IPS-18a (cell line): ENCODE results near the gene SOX30.
A peak's percentile ranks its signal among the peaks of the same experiment; 100 is the strongest.
"Not testable (repeated sequence)": the region's sequence is repeated elsewhere in the genome, so short reads cannot be mapped to it uniquely, and the experiment has no call there.

Source experiments
- H3K27ac ChIP-seq: one replicate; pipeline ENCODE4 v1.5.1; 2013; ENCODE audit warnings: low read length
- H3K27me3 ChIP-seq: one replicate; pipeline ENCODE4 v1.6.1; 2013; ENCODE audit warnings: mild to moderate bottlenecking, low read length; ENCODE audit not compliant: control insufficient read depth, insufficient read depth
- H3K36me3 ChIP-seq: one replicate; pipeline ENCODE4 v1.6.1; 2013; ENCODE audit warnings: low read depth, low read length; ENCODE audit not compliant: control insufficient read depth
- H3K4me1 ChIP-seq: one replicate; pipeline ENCODE4 v1.6.1; 2013; ENCODE audit warnings: low read depth, low read length; ENCODE audit not compliant: control insufficient read depth
- H3K4me3 ChIP-seq: one replicate; pipeline ENCODE4 v1.5.1; 2013; ENCODE audit warnings: low read length
- H3K9ac ChIP-seq: one replicate; pipeline ENCODE4 v1.6.1; 2013; ENCODE audit warnings: mild to moderate bottlenecking, low read length, moderate library complexity
- H3K9me3 ChIP-seq: one replicate; pipeline ENCODE4 v1.6.1; 2013; ENCODE audit warnings: low read depth, low read length; ENCODE audit not compliant: control insufficient read depth

Gene SOX30

DNA sequence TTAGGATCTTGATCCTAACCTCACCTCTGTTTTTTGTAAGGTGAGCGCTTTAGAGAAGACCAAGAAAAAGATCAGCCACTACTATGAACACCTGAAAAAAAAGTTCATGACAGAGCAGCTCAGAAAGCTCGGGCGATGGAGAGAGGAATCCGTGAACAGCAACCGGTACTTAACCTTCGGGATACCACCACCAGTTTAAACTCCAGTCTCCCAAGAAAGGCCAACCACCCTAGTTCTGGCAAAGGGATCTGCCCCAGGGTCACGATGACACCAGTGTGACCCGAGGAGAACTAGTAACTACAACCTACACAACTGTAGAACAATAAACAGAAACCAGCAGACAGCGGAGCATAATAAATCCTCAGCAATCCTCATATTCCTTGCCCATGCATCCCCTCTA is 27.6 kb upstream of the SOX30 start:
- no peaks in the 10 kb centered on the region for H3K27me3 ChIP-seq
- no peaks in the 10 kb centered on the region for H3K9me3 ChIP-seq
- no peaks in the 10 kb centered on the region for H3K4me1 ChIP-seq

DNA sequence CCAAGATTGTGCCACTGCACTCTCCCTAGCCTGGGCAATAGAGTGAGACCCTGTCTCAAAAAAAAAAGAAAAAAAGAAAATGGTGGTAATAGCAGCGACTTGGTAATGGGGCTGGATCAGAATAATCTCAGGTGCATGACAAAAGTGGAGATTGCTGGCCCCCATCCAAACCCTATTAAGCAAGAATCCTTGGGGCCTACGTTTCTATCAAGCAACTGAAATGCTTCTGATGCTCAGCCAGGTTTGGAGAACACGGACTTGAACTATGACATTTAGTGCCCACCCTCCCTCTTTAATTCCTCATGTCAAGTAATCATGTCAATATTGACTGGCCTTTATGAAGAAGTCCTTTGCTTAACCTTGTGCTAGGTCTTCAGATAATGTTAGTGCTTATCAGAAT is 25.7 kb upstream of the SOX30 start:
- H3K9me3 ChIP-seq, result no peaks in the 10 kb centered on the region
- H3K4me3 ChIP-seq, result no peak overlapping the region
- H3K9ac ChIP-seq, result no peak overlapping the region
- H3K27ac ChIP-seq, result no peak overlapping the region
- no peaks in the 10 kb centered on the region for H3K36me3 ChIP-seq
- H3K4me1 ChIP-seq, result no peaks in the 10 kb centered on the region
- peaks cover under 1% of the 10 kb centered on the region for H3K27me3 ChIP-seq

More for the DNA sequence above, 27.6 kb upstream of the SOX30 start:
- no peak overlapping the region for H3K27ac ChIP-seq
- no peaks in the 10 kb centered on the region for H3K36me3 ChIP-seq
- no peak overlapping the region for H3K4me3 ChIP-seq
- no peak overlapping the region for H3K9ac ChIP-seq

DNA sequence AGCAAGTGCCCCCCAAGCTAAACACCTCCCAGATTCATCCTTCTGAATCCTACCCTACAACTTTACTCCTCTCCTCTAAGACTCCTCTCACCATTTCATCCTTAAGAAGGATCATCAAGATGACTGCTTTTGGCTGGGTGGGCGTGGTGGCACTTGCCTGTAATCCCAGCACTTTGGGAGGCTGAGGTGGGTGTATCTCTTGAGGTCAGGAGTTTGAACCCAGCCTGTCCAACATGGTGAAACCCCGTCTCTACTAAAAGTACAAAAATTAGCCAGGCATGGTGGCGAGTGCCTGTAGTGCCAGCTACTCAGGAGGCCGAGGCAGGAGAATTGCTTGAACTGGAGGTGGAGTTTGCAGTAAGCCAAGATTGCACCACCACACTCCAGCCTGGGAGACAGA is 22.1 kb upstream of the SOX30 start:
- not testable (repeated sequence) for H3K4me1 ChIP-seq, H3K36me3 ChIP-seq, H3K27ac ChIP-seq, H3K9ac ChIP-seq, H3K4me3 ChIP-seq, H3K9me3 ChIP-seq
- peaks cover 36% of the 10 kb centered on the region for H3K27me3 ChIP-seq

DNA sequence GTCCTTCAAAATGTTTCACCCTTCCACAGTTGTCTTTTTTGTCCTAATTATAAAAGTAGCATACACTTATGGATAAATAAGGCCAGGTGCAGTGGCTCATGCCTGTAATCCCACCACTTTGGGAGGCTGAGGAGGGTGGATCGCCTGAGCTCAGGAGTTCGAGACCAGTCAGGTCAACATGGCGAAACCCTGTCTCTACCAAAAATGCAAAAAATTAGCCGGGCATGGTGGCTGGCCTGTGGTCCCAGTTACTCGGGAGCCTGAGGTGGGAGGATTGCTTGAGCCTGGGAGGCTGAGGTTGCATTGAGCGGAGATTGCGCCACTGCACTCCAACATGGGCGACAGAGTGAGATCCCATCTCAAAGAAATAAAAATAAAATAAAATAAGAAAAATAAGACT is 20.7 kb upstream of the SOX30 start:
- Histone ChIP-seq H3K36me3 (no peaks in the 10 kb centered on the region), H3K27me3 (peaks cover 36% of the 10 kb centered on the region), H3K4me1 (peaks cover 7% of the 10 kb centered on the region), H3K4me3 (no peak overlapping the region), H3K9me3 (no peaks in the 10 kb centered on the region), H3K27ac (no peak overlapping the region), H3K9ac (no peak overlapping the region)

DNA sequence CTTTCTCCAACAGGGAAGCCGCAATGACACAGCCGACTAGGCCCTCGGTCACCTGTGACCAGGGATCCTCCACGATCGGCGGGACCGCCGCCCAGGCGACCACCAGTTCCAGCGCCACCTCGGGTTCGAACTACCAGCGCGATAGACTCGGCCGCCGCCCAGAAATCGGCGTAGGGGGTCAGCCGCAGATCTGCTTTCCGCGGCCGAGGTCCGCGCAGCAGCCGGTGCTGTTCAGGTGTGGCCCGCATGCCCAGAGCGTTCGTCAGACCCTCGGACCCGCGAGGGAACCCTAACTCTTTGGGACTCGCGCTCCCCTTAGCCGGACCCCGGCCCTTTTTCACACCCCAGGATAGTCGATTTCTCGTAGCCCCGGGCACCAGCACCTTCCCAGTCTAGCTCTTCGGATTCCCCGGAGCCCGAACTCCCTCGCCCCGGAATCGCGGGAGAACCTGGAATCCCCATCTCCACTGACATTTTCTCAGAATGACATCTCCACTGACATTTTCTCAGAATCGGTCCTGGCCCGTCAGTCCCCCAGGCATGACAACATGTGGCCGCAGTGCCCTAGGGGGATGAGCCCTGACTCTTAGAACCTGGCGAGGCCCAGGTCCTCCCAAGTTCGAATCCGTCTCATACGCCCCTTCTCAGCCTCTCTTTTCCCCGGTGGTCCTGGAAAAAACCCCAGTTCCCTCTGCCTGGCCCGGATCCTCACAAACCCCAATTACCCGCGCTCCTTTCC is 19.5 kb upstream of the SOX30 start:
- peak overlapping the region; percentile 56 for H3K4me3 ChIP-seq

DNA sequence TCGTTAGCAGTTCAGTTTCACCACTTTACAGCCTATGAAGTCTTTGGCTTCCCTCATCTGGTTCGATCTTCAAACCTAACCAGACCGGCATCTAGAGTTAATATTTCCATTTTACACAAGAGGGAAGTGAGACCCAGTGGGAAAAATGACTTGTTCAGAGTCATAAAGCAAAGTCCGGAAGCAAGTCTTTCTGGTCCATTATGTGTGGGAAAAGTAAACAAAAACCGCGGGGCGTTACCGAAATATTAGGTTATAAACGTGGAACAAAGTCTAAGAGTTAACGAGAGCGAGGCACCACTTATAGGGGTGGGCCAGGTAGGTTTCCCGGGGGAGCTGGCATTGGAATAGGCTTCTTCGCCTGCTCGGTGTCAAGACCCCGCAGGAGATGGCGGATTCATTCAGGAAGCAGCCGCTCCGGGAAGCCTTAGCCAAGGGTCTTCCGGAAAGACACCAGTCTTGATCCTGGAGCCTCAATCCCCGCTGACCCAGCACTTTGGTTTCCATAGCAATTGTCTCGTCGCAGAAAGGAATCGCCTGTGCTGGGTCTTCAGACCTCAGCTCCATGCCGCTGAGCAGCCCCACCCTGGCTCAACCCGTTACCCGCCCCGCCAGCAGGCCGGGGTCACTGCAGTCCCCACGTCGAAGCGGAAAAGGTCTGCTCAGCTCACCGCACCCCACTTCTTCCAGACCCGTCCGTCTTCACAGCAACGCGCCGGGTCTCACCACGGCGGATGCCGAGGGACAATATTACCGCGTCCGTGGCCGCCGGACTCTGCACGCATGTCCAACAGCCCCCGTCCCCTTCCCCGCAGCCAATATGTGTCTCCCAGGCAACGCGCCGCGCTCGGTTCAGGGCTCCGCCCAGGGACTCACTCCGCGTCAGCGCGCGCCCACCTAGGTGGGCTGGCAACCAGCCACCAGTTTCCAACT is 18.7 kb upstream of the SOX30 start, which contains the start of gene C5orf52:
TSS of gene C5orf52 (plus strand) at position 872 of the 930 bp plus-strand sequence. CDS start 82 bp downstream, outside the sequence.
- Histone ChIP-seq H3K27me3 (peaks cover 36% of the 10 kb centered on the region), H3K4me1 (peaks cover 7% of the 10 kb centered on the region), H3K9me3 (no peaks in the 10 kb centered on the region), H3K4me3 (peak within 1 kb of the TSS; percentile 56), H3K27ac (no peak within 1 kb of the TSS), H3K9ac (peak within 1 kb of the TSS; percentile 28), H3K36me3 (no peaks in the 10 kb centered on the region)

More for the DNA sequence above, 19.5 kb upstream of the SOX30 start:
- Histone ChIP-seq H3K4me1 (peaks cover 7% of the 10 kb centered on the region), H3K27ac (no peak overlapping the region), H3K9me3 (no peaks in the 10 kb centered on the region), H3K27me3 (peaks cover 36% of the 10 kb centered on the region), H3K36me3 (no peaks in the 10 kb centered on the region), H3K9ac (no peak overlapping the region)

DNA sequence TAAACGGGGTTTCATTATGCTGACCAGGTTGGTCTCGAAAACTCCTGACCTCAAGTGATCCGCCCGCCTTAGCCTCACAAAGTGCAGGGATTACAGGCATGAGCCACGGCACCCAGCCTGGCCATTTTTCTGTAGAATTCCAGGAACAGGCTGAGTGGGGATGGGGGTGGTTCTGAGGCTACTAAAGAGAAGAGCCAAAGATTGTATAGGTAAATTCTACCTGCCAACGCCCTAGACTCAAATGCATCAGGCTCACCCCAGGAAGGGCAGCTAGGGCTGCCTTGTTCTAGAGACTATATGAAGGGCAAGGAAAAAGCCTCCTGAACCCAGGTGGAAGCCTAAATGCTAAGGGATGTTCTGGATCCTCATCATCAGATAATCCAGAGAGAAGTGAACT is 17.5 kb upstream of the SOX30 start:
- Histone ChIP-seq H3K27ac (no peak overlapping the region), H3K36me3 (no peaks in the 10 kb centered on the region), H3K27me3 (peaks cover 36% of the 10 kb centered on the region), H3K4me1 (peaks cover 7% of the 10 kb centered on the region), H3K9ac (no peak overlapping the region), H3K9me3 (no peaks in the 10 kb centered on the region), H3K4me3 (no peak overlapping the region)

DNA sequence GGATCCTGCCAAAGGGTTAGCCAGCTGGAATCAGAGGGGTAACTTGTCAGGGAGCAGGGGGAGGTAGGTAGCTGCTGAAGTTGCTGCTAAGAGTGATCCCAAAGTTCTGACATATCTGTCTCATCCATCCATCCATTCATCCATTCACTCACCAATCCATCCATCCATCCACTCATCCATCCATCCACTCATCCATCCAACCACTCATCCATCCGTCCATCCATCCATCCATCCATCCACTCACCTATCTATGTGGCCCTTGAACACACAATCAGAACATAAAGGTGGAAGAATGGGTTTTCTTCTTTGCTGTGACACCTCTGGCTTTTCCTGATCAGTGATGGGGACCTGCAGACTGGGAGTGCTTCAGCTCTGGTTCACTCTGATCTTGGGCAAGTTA is 16.1 kb upstream of the SOX30 start:
- Histone ChIP-seq H3K9ac (no peak overlapping the region), H3K9me3 (no peaks in the 10 kb centered on the region), H3K4me3 (no peak overlapping the region), H3K27me3 (peaks cover 36% of the 10 kb centered on the region), H3K4me1 (peaks cover 7% of the 10 kb centered on the region), H3K36me3 (no peaks in the 10 kb centered on the region), H3K27ac (no peak overlapping the region)

DNA sequence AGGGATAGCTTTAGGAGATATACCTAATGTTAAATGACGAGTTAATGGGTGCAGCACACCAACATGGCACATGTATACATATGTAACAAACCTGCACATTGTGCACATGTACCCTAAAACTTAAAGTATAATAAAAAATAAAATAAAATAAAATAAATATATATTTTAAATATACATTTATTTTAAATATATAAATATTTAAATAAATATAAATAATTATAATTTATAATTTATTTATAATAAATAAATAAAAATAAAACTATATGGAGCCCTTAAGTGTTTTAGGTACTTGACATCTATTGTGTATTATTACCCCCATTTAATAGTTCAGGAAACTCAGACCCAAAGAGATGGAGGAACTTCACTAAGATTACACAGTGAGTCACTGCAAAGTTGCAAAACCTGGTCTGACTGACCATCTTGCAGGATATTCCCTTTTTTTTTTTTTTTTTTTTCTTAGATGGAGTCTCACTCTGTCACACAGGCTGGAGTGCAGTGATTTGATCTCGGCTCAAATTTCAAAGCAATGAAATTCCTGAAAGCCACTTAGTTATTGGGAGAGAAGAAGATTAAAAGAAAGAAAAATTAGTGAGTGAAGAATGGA is 13.3 kb upstream of the SOX30 start:
- Histone ChIP-seq H3K4me3 (no peak overlapping the region), H3K4me1 (peaks cover 5% of the 10 kb centered on the region), H3K9me3 (no peaks in the 10 kb centered on the region), H3K36me3 (no peaks in the 10 kb centered on the region), H3K9ac (no peak overlapping the region), H3K27ac (no peak overlapping the region), H3K27me3 (peaks cover 11% of the 10 kb centered on the region)

DNA sequence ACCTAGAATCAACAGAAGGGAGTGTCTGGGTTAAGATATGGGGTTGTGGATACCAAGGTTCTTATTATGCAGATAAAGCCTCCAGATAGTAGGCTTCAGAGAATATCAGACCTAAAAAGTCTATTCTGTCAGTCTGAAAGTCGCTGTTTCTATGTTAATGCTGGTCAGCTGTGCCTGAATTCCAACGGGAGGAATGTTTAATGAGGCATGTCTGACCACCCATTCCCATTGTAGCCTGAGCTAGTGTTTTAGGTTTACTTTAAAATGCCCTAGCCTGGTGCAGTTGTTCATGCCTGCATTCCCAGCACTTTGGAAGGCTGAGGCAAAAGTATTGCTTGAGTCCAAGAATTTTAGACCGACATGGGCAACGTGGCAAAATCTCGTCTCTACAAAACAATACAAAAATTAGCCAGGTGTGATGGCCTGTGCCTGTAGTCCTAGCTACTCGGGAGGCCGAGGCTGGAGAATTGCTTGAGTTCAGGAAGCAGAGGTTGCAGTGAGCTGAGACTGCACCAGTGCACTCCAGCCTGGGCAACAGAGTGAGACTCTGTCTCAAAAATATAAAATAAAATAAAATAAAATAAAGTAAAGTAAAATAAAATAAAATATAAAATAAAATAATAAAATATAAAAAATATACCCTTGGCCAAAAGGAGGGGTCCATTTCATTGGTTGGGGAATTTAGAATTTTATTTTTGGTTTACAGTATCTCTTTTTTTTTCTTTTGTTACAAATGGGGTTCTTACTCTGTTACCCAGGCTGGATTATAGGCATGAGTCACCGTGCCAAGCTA is 7.8 kb upstream of the SOX30 start:
- H3K36me3 ChIP-seq, result no peaks in the 10 kb centered on the region
- no peak overlapping the region for H3K9ac ChIP-seq
- H3K4me1 ChIP-seq, result no peaks in the 10 kb centered on the region
- no peaks in the 10 kb centered on the region for H3K27me3 ChIP-seq
- no peak overlapping the region for H3K27ac ChIP-seq
- peaks cover 12% of the 10 kb centered on the region for H3K9me3 ChIP-seq
- no peak overlapping the region for H3K4me3 ChIP-seq

DNA sequence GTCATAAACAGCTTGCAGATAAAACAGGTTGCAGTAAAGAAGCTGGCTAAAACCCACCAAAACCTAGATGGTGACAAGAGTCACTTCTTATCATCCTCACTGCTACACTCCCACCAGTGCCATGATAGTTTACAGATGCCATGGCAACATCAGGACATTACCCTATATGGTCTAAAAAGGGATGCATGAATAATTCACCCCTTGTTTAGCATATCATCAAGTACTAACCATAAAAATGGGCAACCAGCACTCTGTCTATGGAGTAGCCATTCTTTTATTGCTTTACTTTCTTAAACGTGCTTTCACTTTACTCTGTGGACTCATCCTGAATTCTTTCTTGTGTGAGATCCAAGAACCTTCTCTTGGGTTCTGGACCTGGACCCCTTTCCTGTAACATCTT is 6.7 kb upstream of the SOX30 start:
- H3K9me3 ChIP-seq, result peaks cover 12% of the 10 kb centered on the region
- H3K4me1 ChIP-seq, result no peaks in the 10 kb centered on the region
- H3K36me3 ChIP-seq, result no peaks in the 10 kb centered on the region
- H3K27me3 ChIP-seq, result no peaks in the 10 kb centered on the region
- no peak overlapping the region for H3K9ac ChIP-seq
- no peak overlapping the region for H3K4me3 ChIP-seq
- no peak overlapping the region for H3K27ac ChIP-seq
